HepG2 (cell line): Measurements from ENCODE around the gene ARHGEF6.

Experiments used
- BHLHE40 ChIP-seq: IDR thresholded peaks from 2 replicates; pipeline ENCODE4 v1.6.1; 2011; ENCODE audit warnings: low read length, improper control_type of control experiment
- E2F1 ChIP-seq: sonication (generic); formaldehyde crosslinking; IDR thresholded peaks from 2 replicates; pipeline ENCODE4 v1.5.0; 2020; ENCODE audit warnings: missing genetic modification reagents
- FOXA3 ChIP-seq: IDR thresholded peaks from 2 replicates; pipeline ENCODE4 v1.6.1; 2016; ENCODE audit warnings: missing genetic modification reagents, missing compliant biosample characterization
- GTF2F1 ChIP-seq: fragments of 150-350 bp; IDR thresholded peaks from 2 replicates; pipeline ENCODE4 v1.6.1; 2014; ENCODE audit warnings: low read length
- IKZF5 ChIP-seq: IDR thresholded peaks from 2 replicates; pipeline ENCODE4 v1.6.1; 2018; ENCODE audit warnings: missing genetic modification reagents, mild to moderate bottlenecking, missing compliant biosample characterization
- MAX ChIP-seq: IDR thresholded peaks from 2 replicates; pipeline ENCODE4 v1.6.1; 2012; ENCODE audit warnings: inconsistent platforms
- MAZ ChIP-seq, 2 experiments: sonication (generic) in 1 of 2; formaldehyde crosslinking in 1 of 2; IDR thresholded peaks; 2 replicates each; pipeline versions ENCODE4 v1.5.0 to v1.6.1; 2012 to 2020; ENCODE audit warnings: low read depth in 2 of 2, mild to moderate bottlenecking in 2 of 2, borderline replicate concordance in 1 of 2, improper control_type of control experiment in 1 of 2, low read length in 1 of 2, missing genetic modification reagents in 1 of 2, moderate library complexity in 1 of 2
- MYC ChIP-seq: sonication (generic); formaldehyde crosslinking; IDR thresholded peaks from 2 replicates; pipeline ENCODE4 v1.9.0; 2021; ENCODE audit warnings: missing genetic modification reagents, borderline replicate concordance
- POLR2A ChIP-seq, 2 experiments: IDR thresholded peaks; 2 replicates each; pipeline ENCODE4 v1.6.1; 2011; ENCODE audit warnings: low read depth in 2 of 2, low read length in 2 of 2, mild to moderate bottlenecking in 1 of 2, moderate library complexity in 1 of 2; ENCODE audit not compliant: insufficient read depth in 1 of 2
- SMC3 ChIP-seq: IDR thresholded peaks from 2 replicates; pipeline ENCODE4 v1.6.1; 2011; ENCODE audit warnings: low read length, improper control_type of control experiment
- SP1 ChIP-seq, 2 experiments: fragments of 450-650 bp in 1 of 2; sonication (generic) in 1 of 2; formaldehyde crosslinking in 1 of 2; IDR thresholded peaks; 2 replicates each; pipeline versions ENCODE4 v1.4.0 to v1.6.1; 2016 to 2020; ENCODE audit warnings: missing genetic modification reagents in 1 of 2
- USF2 ChIP-seq, 2 experiments: sonication (generic) in 1 of 2; formaldehyde crosslinking in 1 of 2; IDR thresholded peaks; 2 replicates each; pipeline versions ENCODE4 v1.5.1 to v1.6.1; 2011 to 2020; ENCODE audit warnings: borderline replicate concordance in 1 of 2, low read depth in 1 of 2, low read length in 1 of 2, mild to moderate bottlenecking in 1 of 2, missing genetic modification reagents in 1 of 2, moderate library complexity in 1 of 2
- ZNF317 ChIP-seq: sonication (generic); formaldehyde crosslinking; IDR thresholded peaks from 2 replicates; pipeline ENCODE4 v1.5.0; 2020; ENCODE audit warnings: mild to moderate bottlenecking, missing genetic modification reagents
- ZNF776 ChIP-seq: sonication (generic); formaldehyde crosslinking; IDR thresholded peaks from 2 replicates; pipeline ENCODE4 v1.4.0; 2020; ENCODE audit warnings: mild to moderate bottlenecking, missing genetic modification reagents

- no peak for TF ChIP-seq FOXA3 (CRISPR knock-in tag)
- TF ChIP-seq POLR2A (IDR thresholded peaks at IDR 0.05; ENCODE audit: insufficient read depth in 1 of 2, low read depth in 2 of 2, low read length in 2 of 2), result no peak
- TF ChIP-seq MAX, result no peak
- no peak for TF ChIP-seq USF2 (IDR thresholded peaks at IDR 0.05; ENCODE audit: low read depth, low read length)
- no peak for TF ChIP-seq USF2 (CRISPR knock-in tag; IDR thresholded peaks at IDR 0.05; ENCODE audit: borderline replicate concordance)
- TF ChIP-seq ZNF317, result no peak
- no peak for TF ChIP-seq SMC3
- TF ChIP-seq GTF2F1, result no peak
- TF ChIP-seq IKZF5 (CRISPR knock-in tag), result no peak
- TF ChIP-seq MYC (CRISPR knock-in tag), result no peak
- TF ChIP-seq BHLHE40, result no peak
- no peak for TF ChIP-seq MAZ (IDR thresholded peaks at IDR 0.05; ENCODE audit: borderline replicate concordance, low read depth, low read length)
- no peak for TF ChIP-seq MAZ (CRISPR knock-in tag; IDR thresholded peaks at IDR 0.05; ENCODE audit: low read depth)
- TF ChIP-seq E2F1 (CRISPR knock-in tag), result no peak
- no peak for TF ChIP-seq ZNF776 (CRISPR knock-in tag)
- TF ChIP-seq SP1 (IDR thresholded peaks at IDR 0.05), result no peak
- TF ChIP-seq SP1 (CRISPR knock-in tag; IDR thresholded peaks at IDR 0.05), result no peak
Measured at GRCh38 chrX:136825771-136826170, 45.0 kb upstream of the ARHGEF6 start.
